Ovary (tissue), 3 donors: ENCODE measurements around the gene VAMP5.

Experiments
- CTCF ChIP-seq, 3 donors: fragments of 450-650 bp in 2 of 3; fragments of 200-600 bp in 1 of 3; IDR thresholded peaks; one replicate each; pipeline versions ENCODE4 v1.5.1 to v1.8.0; 2016 to 2022; ENCODE audit warnings: antibody characterized with exemption in 3 of 3, mild to moderate bottlenecking in 1 of 3
- EP300 ChIP-seq: sonication (generic); formaldehyde crosslinking; IDR thresholded peaks from one replicate; pipeline ENCODE4 v1.6.1; 2017; ENCODE audit warnings: antibody characterized with exemption
- POLR2A ChIP-seq: fragments of 450-650 bp; IDR thresholded peaks from one replicate; pipeline ENCODE4 v1.6.1; 2017; ENCODE audit warnings: antibody characterized with exemption, mild to moderate bottlenecking, moderate library complexity
- donor health status: DM: no; HTN: no; CAD: no.

- TF ChIP-seq CTCF (IDR thresholded peaks at IDR 0.05) = no peak
- no peak for TF ChIP-seq POLR2A
- TF ChIP-seq EP300 = no peak
These were observed 14.5 kb downstream of the VAMP5 start for GRCh38 chr2:85598594-85599340.
